OCI-LY3 (cell line): ENCODE measurements around the gene FRZB.

Experiments used
- EZH2phosphoT487 ChIP-seq: fragments of 200-600 bp; shearing (Covaris generic); IDR thresholded peaks from 2 replicates; pipeline ENCODE4 v1.6.1; 2018; ENCODE audit warnings: antibody characterized with exemption, mixed run types, low read depth
- TF ChIP-seq, protein P1 (sequence below): fragments of 200-600, 300-600 bp; sonication (generic); IDR thresholded peaks from 2 replicates; pipeline ENCODE4 v1.5.1; 2014; ENCODE audit warnings: antibody characterized with exemption, low read length, low read depth

DNA sequence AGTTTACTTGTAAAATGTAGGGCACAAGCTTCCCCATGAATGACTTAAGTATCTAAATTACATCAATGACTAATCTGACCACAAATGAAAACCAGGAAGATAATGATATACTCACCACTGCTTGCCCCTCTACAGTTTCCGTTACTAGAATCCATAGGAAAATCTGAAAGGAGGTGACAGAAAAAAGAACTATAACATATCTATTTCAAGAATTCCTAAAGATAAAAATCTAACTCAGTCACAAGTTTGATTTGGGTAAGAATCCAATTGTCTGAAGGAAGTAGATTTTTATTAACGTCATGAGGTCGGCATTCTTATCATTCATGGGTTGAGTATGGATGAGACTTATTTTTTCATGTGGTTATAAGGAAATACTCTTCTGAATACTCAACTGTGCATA lies 7.8 kb downstream of the FRZB start:
- no peak for TF ChIP-seq EZH2phosphoT487
- TF ChIP-seq, protein P1, sequence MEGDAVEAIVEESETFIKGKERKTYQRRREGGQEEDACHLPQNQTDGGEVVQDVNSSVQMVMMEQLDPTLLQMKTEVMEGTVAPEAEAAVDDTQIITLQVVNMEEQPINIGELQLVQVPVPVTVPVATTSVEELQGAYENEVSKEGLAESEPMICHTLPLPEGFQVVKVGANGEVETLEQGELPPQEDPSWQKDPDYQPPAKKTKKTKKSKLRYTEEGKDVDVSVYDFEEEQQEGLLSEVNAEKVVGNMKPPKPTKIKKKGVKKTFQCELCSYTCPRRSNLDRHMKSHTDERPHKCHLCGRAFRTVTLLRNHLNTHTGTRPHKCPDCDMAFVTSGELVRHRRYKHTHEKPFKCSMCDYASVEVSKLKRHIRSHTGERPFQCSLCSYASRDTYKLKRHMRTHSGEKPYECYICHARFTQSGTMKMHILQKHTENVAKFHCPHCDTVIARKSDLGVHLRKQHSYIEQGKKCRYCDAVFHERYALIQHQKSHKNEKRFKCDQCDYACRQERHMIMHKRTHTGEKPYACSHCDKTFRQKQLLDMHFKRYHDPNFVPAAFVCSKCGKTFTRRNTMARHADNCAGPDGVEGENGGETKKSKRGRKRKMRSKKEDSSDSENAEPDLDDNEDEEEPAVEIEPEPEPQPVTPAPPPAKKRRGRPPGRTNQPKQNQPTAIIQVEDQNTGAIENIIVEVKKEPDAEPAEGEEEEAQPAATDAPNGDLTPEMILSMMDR = no peak
